Keratinocyte (primary cell): ENCODE measurements around the gene TBC1D9B. TPM values are rescaled to one million over a fixed set of nuclear protein-coding genes. Genes with fewer than 3 reads are reported as not detected.

Source experiments
- DNase-seq: peaks from one replicate; pipeline ENCODE4 v3.0.0-alpha.2; 2011; ENCODE audit warnings: low read depth, missing footprints, low spot score
- FAIRE-seq: peaks from 2 replicates; lab custom pipeline; 2011; peaks lifted over from hg19 to GRCh38; lab: Jason Lieb, UNC
- H2AFZ ChIP-seq: 2 replicates; pipeline ENCODE4 v1.6.0; 2012; ENCODE audit warnings: low read length, control low read depth, inconsistent platforms; ENCODE audit not compliant: control insufficient read depth
- H3K27ac ChIP-seq: 2 replicates; pipeline ENCODE4 v1.5.1; 2011; ENCODE audit warnings: low read length; ENCODE audit not compliant: control insufficient read depth, insufficient read depth
- H3K27me3 ChIP-seq: 3 replicates; pipeline ENCODE4 v1.6.0; 2011; ENCODE audit warnings: low read length; ENCODE audit not compliant: control insufficient read depth, insufficient read depth; ENCODE audit errors: extremely low read depth
- H3K36me3 ChIP-seq, 2 experiments: 2 replicates in 1 of 2; 3 replicates in 1 of 2; pipeline ENCODE4 v1.5.1; 2011; ENCODE audit warnings: low read length in 2 of 2, mild to moderate bottlenecking in 1 of 2; ENCODE audit not compliant: control insufficient read depth in 2 of 2, insufficient read depth in 2 of 2; ENCODE audit errors: extremely low read depth in 1 of 2
- H3K4me1 ChIP-seq: 3 replicates; pipeline ENCODE4 v1.5.1; 2011; ENCODE audit warnings: low read length; ENCODE audit not compliant: control insufficient read depth, insufficient read depth; ENCODE audit errors: extremely low read depth
- H3K4me2 ChIP-seq: 3 replicates; pipeline ENCODE4 v1.6.0; 2011; ENCODE audit warnings: low read depth, low read length; ENCODE audit not compliant: control insufficient read depth, insufficient read depth; ENCODE audit errors: extremely low read depth
- H3K4me3 ChIP-seq, 3 experiments: fragments of 200-600 bp in 1 of 3; sonication (generic) in 1 of 3; 2 replicates in 2 of 3; 3 replicates in 1 of 3; pipeline ENCODE4 v1.5.1; 2011 to 2016; ENCODE audit warnings: low read length in 3 of 3, mild to moderate bottlenecking in 3 of 3, control low read depth in 2 of 3, inconsistent platforms in 1 of 3, low read depth in 1 of 3, mixed read lengths in 1 of 3, mixed run types in 1 of 3, moderate library complexity in 1 of 3; ENCODE audit not compliant: control insufficient read depth in 2 of 3, insufficient read depth in 2 of 3; ENCODE audit errors: extremely low read depth in 1 of 3
- H3K79me2 ChIP-seq: 2 replicates; pipeline ENCODE4 v1.6.0; 2012; ENCODE audit warnings: low read length; ENCODE audit not compliant: control insufficient read depth, insufficient read depth
- H3K9ac ChIP-seq: 3 replicates; pipeline ENCODE4 v1.6.0; 2011; ENCODE audit warnings: low read length; ENCODE audit not compliant: control insufficient read depth, insufficient read depth; ENCODE audit errors: extremely low read depth
- H3K9me1 ChIP-seq: 3 replicates; pipeline ENCODE4 v1.6.0; 2011; ENCODE audit warnings: low read length; ENCODE audit not compliant: control insufficient read depth, insufficient read depth; ENCODE audit errors: extremely low read depth
- H3K9me3 ChIP-seq: 2 replicates; pipeline ENCODE4 v1.5.1; 2012; ENCODE audit warnings: low read depth, low read length; ENCODE audit not compliant: control insufficient read depth
- H4K20me1 ChIP-seq: 3 replicates; pipeline ENCODE4 v1.6.0; 2011; ENCODE audit warnings: low read length; ENCODE audit not compliant: control insufficient read depth, insufficient read depth; ENCODE audit errors: extremely low read depth
- CTCF ChIP-seq, 3 experiments: IDR thresholded peaks in 1 of 3; conservative IDR thresholded peaks in 1 of 3; optimal IDR thresholded peaks in 1 of 3; 2 replicates in 2 of 3; 3 replicates in 1 of 3; pipeline versions ENCODE3 to v1.5.1; 2011; ENCODE audit warnings: low read length in 3 of 3, mild to moderate bottlenecking in 3 of 3, moderate library complexity in 2 of 3, control low read depth in 1 of 3, inconsistent platforms in 1 of 3; ENCODE audit not compliant: insufficient read depth in 2 of 3; ENCODE audit errors: extremely low read depth in 1 of 3
- EZH2 ChIP-seq: IDR thresholded peaks from one replicate; pipeline ENCODE4 v1.6.1; 2012; ENCODE audit warnings: inconsistent platforms, mild to moderate bottlenecking, low read length, moderate library complexity
- dilution Hi-C: fragments of 300-500 bp; cut with MboI; formaldehyde crosslinking; loops from one replicate; pipeline ENCODE4 v1.7.0; 2020; ENCODE audit warnings: low sequenced_read_pairs; ENCODE audit not compliant: extremely low pct_ligation_motif_present
- polyA plus RNA-seq, 5 experiments: library from polyadenylated mRNA; depleted of rRNA in 3 of 5; stranded (reverse) in 3 of 5; stranded (forward) in 1 of 5; unstranded in 1 of 5; fragments of >200 nt; gene quantifications; 1 replicate in 1 of 5; 2 replicates in 3 of 5; 3 replicates in 1 of 5; pipeline versions ENCODE4 v1.2.1 to v1.2.3, GENCODE V29; 2011 to 2012; ENCODE audit warnings: missing spikeins in 2 of 5, low read depth in 1 of 5, low replicate concordance in 1 of 5

Gene TBC1D9B
- polyA plus RNA-seq, 1 donor (not counting 4 experiments of a cell fraction or from before 2014, with no cell fraction given) = 51.4 TPM

- Histone ChIP-seq H3K79me2 (peaks cover 11% of the 10 kb centered on the region), H3K9ac (peak within 1 kb of the TSS; percentile 88), H3K4me1 (peaks cover 6% of the 10 kb centered on the region), H3K9me3 (no peaks in the 10 kb centered on the region), H3K27me3 (no peaks in the 10 kb centered on the region), H3K27ac (peak within 1 kb of the TSS; percentile 66), H3K36me3 (peaks cover 13% of the 10 kb centered on the region in 2 experiments), H2AFZ (peak within 1 kb of the TSS; percentile 96), H3K9me1 (no peaks in the 10 kb centered on the region), H3K4me3 (peak within 1 kb of the TSS; percentile 78 to 96 (median 82)), H4K20me1 (no peaks in the 10 kb centered on the region), H3K4me2 (peak within 1 kb of the TSS; percentile 89)
- dilution Hi-C loops = no loop called here
- TF ChIP-seq EZH2 (no peak), CTCF (optimal IDR thresholded peaks at IDR 0.05 in 1 of 3, IDR thresholded peaks at IDR 0.05 in 1 of 3, conservative IDR thresholded peaks at IDR 0.05 in 1 of 3; ENCODE audit: extremely low read depth in 1 of 3, insufficient read depth in 2 of 3, low read length in 3 of 3) (no peak)
- FAIRE-seq = no peak
- peak; percentile 41 for DNase-seq
Observed at GRCh38 chr5:179858586-179859427, 48.9 kb downstream of the TBC1D9B start, which contains the start of gene MRNIP. TSS of gene MRNIP (minus strand) at chr5:179858817. CDS start at chr5:179858796, 21 bp downstream.

- Histone ChIP-seq H4K20me1 (no peaks in the 10 kb centered on the region), H3K9ac (peak overlapping the region; percentile 88), H2AFZ (peak overlapping the region; percentile 96), H3K4me3 (peak overlapping the region; percentile 78 to 96 (median 82)), H3K27ac (peak overlapping the region; percentile 66), H3K4me1 (peaks cover 6% of the 10 kb centered on the region), H3K4me2 (peak overlapping the region; percentile 89), H3K27me3 (no peaks in the 10 kb centered on the region), H3K9me1 (no peaks in the 10 kb centered on the region), H3K79me2 (peaks cover 11% of the 10 kb centered on the region), H3K36me3 (peaks cover 8 to 11% of the 10 kb centered on the region in 2 experiments), H3K9me3 (no peaks in the 10 kb centered on the region)
- DNase-seq (no peak), FAIRE-seq (no peak)
- TF ChIP-seq CTCF (optimal IDR thresholded peaks at IDR 0.05 in 1 of 3, IDR thresholded peaks at IDR 0.05 in 1 of 3, conservative IDR thresholded peaks at IDR 0.05 in 1 of 3; ENCODE audit: extremely low read depth in 1 of 3, insufficient read depth in 2 of 3, low read length in 3 of 3) = no peak
- no peak for TF ChIP-seq EZH2
- dilution Hi-C loops = no loop called here
Observed at GRCh38 chr5:179858241-179858585, 49.5 kb downstream of the TBC1D9B start.
